A549 treated with Mapracorat at 1 μM for 4 hours (cell line): ENCODE measurements around the gene FAM98B. TPM values are rescaled to one million over a fixed set of nuclear protein-coding genes. Genes with fewer than 3 reads are reported as not detected.

ENCODE experiments used
- total RNA-seq: library from RNA; stranded (reverse); fragments of 200-300 nt; extraction: Qiagen RNA extraction; gene quantifications from 5 replicates; pipeline ENCODE4 v1.2.3, GENCODE V29; 2022

The FAM98B gene
- 8.4 to 11.5 TPM (median 9.5 TPM) in 5 replicates for total RNA-seq

GRCh38 chr15:38453971-38454695, at the start of gene FAM98B:
Gene FAM98B (plus strand): TSS chr15:38454127. CDS start chr15:38454162, 35 bp downstream.

Other genes starting within 250 kb of the FAM98B start
- 6.3 to 9.1 TPM (median 7.6 TPM) in 5 replicates for gene SPRED1, start 201.3 kb upstream of the FAM98B start, total RNA-seq
- gene RASGRP1, start 110.7 kb downstream of the FAM98B start, total RNA-seq = 0.26 to 0.47 TPM (median 0.36 TPM) in 5 replicates